ENCODE data around the gene FBXL14.
"Not testable (repeated sequence)": the region's sequence is repeated elsewhere in the genome, so short reads cannot be mapped to it uniquely, and the experiment has no call there.

FBXL14 gene

GRCh38 chr12:1559676-1560091 is 34.7 kb downstream of the FBXL14 start:
- H3K4me3 ChIP-seq (replicated peaks; ENCODE audit: low read depth, low read length): no peak overlapping the region
- no peak for DNase-seq (ENCODE audit: low read depth)
- no peak for TF ChIP-seq CTCF (IDR thresholded peaks at IDR 0.05; ENCODE audit: low read length, missing control alignments)

GRCh38 chr12:1558108-1558507 is 36.3 kb downstream of the FBXL14 start:
- not testable (repeated sequence) for H3K4me3 ChIP-seq (replicated peaks; ENCODE audit: low read depth, low read length); DNase-seq (ENCODE audit: low read depth)

GRCh38 chr12:1553987-1554982 is 40.1 kb downstream of the FBXL14 start:
- H3K4me3 ChIP-seq (replicated peaks; ENCODE audit: low read depth, low read length): no peak overlapping the region
- no peak for DNase-seq (ENCODE audit: low read depth)
- TF ChIP-seq CTCF (IDR thresholded peaks at IDR 0.05; ENCODE audit: low read length, missing control alignments): no peak

GRCh38 chr12:1553536-1553935 is 40.8 kb downstream of the FBXL14 start:
- no peak for DNase-seq (ENCODE audit: low read depth)
- no peak overlapping the region for H3K4me3 ChIP-seq (replicated peaks; ENCODE audit: low read depth, low read length)
- TF ChIP-seq CTCF (IDR thresholded peaks at IDR 0.05; ENCODE audit: low read length, missing control alignments): no peak

- TF ChIP-seq CTCF (IDR thresholded peaks at IDR 0.05; ENCODE audit: low read length, missing control alignments): no peak
- DNase-seq (ENCODE audit: low read depth): no peak
- no peak overlapping the region for H3K4me3 ChIP-seq (replicated peaks; ENCODE audit: low read depth, low read length)
These were observed 41.4 kb downstream of the FBXL14 start for GRCh38 chr12:1552911-1553491.

- no peak for TF ChIP-seq CTCF (IDR thresholded peaks at IDR 0.05; ENCODE audit: low read length, missing control alignments)
- H3K4me3 ChIP-seq (replicated peaks; ENCODE audit: low read depth, low read length): no peak overlapping the region
- DNase-seq (ENCODE audit: low read depth): no peak
These were observed 42.2 kb downstream of the FBXL14 start for GRCh38 chr12:1552171-1552570.

GRCh38 chr12:1551496-1551895 is 42.9 kb downstream of the FBXL14 start:
- TF ChIP-seq CTCF (IDR thresholded peaks at IDR 0.05; ENCODE audit: low read length, missing control alignments): no peak
- no peak overlapping the region for H3K4me3 ChIP-seq (replicated peaks; ENCODE audit: low read depth, low read length)
- DNase-seq (ENCODE audit: low read depth): no peak

Measured in fibroblast of pulmonary artery (primary cell).